ENCODE data around the gene YAP1.

DNA sequence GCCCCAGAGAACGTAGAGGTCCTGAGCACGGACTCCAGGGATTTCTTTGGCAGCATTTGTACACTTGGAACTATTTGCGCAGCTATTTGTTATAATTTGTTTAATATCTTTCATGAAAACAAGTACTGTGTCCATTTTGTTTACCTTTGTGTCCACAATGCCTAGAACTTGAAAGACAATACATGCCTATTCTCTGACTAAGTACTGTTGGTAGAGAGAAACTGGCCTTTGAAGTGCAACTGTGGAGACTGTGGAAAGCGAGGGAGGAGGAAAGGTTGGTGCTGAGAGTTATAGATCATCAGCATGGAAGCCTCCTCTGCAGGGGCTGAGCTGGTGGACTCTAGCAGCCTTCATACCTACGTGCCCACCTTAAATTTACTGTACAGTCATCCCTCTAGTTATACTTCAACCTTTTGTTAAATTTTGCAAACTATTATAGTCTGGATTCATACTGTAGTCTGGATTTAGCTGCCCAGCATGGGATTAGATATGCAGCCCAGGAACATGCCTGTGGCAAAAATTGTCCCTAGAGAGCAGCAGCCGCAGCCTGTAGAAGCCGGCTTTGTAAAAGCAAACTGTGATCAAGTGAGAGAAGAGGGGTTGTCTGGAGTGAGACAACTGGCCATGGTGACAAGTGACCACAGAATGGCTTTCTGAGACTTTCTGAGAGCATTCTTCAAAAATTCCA lies 24.2 kb upstream of the YAP1 start:
- TF ChIP-seq, protein P1, sequence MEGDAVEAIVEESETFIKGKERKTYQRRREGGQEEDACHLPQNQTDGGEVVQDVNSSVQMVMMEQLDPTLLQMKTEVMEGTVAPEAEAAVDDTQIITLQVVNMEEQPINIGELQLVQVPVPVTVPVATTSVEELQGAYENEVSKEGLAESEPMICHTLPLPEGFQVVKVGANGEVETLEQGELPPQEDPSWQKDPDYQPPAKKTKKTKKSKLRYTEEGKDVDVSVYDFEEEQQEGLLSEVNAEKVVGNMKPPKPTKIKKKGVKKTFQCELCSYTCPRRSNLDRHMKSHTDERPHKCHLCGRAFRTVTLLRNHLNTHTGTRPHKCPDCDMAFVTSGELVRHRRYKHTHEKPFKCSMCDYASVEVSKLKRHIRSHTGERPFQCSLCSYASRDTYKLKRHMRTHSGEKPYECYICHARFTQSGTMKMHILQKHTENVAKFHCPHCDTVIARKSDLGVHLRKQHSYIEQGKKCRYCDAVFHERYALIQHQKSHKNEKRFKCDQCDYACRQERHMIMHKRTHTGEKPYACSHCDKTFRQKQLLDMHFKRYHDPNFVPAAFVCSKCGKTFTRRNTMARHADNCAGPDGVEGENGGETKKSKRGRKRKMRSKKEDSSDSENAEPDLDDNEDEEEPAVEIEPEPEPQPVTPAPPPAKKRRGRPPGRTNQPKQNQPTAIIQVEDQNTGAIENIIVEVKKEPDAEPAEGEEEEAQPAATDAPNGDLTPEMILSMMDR (IDR thresholded peaks at IDR 0.05; ENCODE audit: low read depth, low read length, poor library complexity, severe bottlenecking) = no peak
- no peak for TF ChIP-seq EZH2phosphoT487 (IDR thresholded peaks at IDR 0.05; ENCODE audit: borderline replicate concordance, low read length)
